ENCODE results near the gene SAMD10.
A peak's percentile ranks its signal among the peaks of the same experiment; 100 is the strongest.

The SAMD10 gene

DNA sequence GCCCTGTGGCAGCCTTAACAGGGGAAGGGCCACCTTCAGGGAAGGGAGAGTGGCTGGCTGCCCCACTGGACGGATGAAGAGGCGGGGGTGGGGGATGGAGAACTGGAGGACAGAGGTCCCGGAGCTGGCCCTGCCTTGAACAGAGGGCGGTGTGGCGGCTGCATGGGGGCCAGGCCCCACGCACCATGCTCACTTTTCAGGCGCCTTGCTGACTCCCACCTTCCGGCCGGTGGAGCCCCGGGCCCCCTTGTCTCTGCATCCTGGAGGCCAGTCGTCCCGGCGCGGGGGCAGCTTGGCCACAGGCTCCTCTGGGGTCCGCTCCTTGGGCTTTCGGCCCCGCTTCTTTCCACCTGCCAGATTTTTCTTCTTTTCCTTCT, 19.8 kb downstream of the SAMD10 start:
- peaks cover 66% of the 10 kb centered on the region for H3K36me3 Mint-ChIP-seq (ENCODE audit: low read depth)
- intact Hi-C loops (cut with micrococcal nuclease): loop anchor here (5.0 kb wide), 1 partner anchor 422 kb away; the partner anchor contains the start of gene PTK6
- H3K9me3 Mint-ChIP-seq: no peaks in the 10 kb centered on the region
- peaks cover 20% of the 10 kb centered on the region for H3K4me1 Mint-ChIP-seq (ENCODE audit: low read depth)
- H3K27me3 Mint-ChIP-seq: peaks cover 2% of the 10 kb centered on the region
- no peak overlapping the region for H3K27ac Mint-ChIP-seq
- H3K4me3 Mint-ChIP-seq: no peak overlapping the region

GRCh38 chr20:63958964-63959698, 20.3 kb downstream of the SAMD10 start:
- no peaks in the 10 kb centered on the region for H3K9me3 Mint-ChIP-seq
- peaks cover 26% of the 10 kb centered on the region for H3K4me1 Mint-ChIP-seq (ENCODE audit: low read depth)
- H3K36me3 Mint-ChIP-seq (ENCODE audit: low read depth): peaks cover 66% of the 10 kb centered on the region
- intact Hi-C loops (cut with micrococcal nuclease): loop anchor here (5.0 kb wide), 1 partner anchor 422 kb away; the partner anchor contains the start of gene PTK6
- H3K27ac Mint-ChIP-seq: no peak overlapping the region
- H3K27me3 Mint-ChIP-seq: peaks cover 2% of the 10 kb centered on the region
- H3K4me3 Mint-ChIP-seq: no peak overlapping the region

DNA sequence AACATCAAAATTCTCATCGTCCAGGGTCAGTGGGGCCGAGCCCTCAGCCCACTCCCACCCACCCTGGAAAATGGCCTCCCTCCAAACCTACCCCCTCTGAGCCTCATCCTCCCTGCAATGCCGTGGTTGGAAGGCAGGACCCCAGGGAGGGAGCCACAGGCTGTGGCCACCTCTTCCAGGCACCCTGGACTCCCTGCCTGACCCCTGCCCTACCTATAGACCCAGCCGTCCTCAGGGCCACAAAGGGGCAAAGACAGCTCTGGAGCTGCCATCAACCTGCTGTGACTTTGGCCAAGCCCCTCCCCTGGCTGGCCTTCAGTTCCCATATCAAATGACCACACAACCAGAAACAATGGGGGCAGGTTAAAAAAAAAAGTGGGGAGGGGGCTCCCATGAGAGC, 21.0 kb downstream of the SAMD10 start:
- Mint-ChIP-seq H3K4me1 (ENCODE audit: low read depth) (peaks cover 32% of the 10 kb centered on the region), H3K36me3 (ENCODE audit: low read depth) (peaks cover 66% of the 10 kb centered on the region), H3K4me3 (no peak overlapping the region), H3K27me3 (peaks cover 2% of the 10 kb centered on the region), H3K27ac (no peak overlapping the region), H3K9me3 (no peaks in the 10 kb centered on the region)
- intact Hi-C loops (cut with micrococcal nuclease): loop anchor here (5.0 kb wide), 1 partner anchor 421 kb away; the partner anchor contains the start of gene PTK6

GRCh38 chr20:63957690-63958441, 21.6 kb downstream of the SAMD10 start:
- Mint-ChIP-seq H3K4me3 (no peak overlapping the region), H3K27me3 (peaks cover 2% of the 10 kb centered on the region)
- intact Hi-C loops (cut with micrococcal nuclease): loop anchor here (5.0 kb wide), 1 partner anchor 421 kb away; the partner anchor contains the start of gene PTK6

DNA sequence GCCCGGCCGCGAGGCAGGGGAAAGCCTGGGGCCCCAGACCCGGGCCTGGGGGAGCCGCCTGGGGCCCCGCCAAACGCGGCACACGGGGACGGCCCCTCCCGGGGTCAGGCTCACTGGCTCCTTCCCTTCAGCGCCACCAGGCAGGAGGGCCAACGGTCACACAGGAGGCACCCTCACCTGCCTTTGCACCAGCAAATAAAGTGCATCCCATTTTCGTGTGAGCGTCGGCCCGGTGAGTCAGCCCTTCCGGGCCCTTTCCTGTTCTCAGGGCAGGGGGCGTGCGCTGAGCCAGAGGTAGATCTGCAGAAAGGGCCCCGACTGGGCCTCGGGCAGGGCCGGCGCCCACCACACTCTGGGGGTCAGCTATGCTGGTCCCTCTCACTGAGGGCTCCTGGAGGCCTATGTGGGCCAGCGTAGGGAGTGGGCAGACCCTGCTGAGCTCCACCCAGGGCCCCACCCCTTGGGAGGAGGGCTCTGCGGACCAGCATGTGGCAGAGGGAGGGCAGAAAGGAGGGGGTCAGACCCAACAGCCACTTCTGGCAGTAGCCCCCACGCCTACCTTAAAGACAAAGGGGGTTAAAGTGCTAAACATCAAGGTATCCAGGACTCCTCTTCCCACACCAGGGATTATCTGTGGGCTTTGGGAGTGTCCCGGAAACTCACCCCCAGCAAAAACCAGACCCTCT, 22.3 kb downstream of the SAMD10 start:
- H3K27me3 Mint-ChIP-seq: peaks cover 2% of the 10 kb centered on the region
- H3K36me3 Mint-ChIP-seq (ENCODE audit: low read depth): peaks cover 66% of the 10 kb centered on the region
- intact Hi-C loops (cut with micrococcal nuclease): loop anchor here (5.0 kb wide), 1 partner anchor 420 kb away; the partner anchor contains the start of gene PTK6
- H3K4me3 Mint-ChIP-seq: peak overlapping the region; percentile 59
- H3K9me3 Mint-ChIP-seq: no peaks in the 10 kb centered on the region
- peaks cover 43% of the 10 kb centered on the region for H3K4me1 Mint-ChIP-seq (ENCODE audit: low read depth)
- peak overlapping the region; percentile 84 for H3K27ac Mint-ChIP-seq

More at GRCh38 chr20:63957690-63958441, 21.6 kb downstream of the SAMD10 start:
- no peak overlapping the region for H3K27ac Mint-ChIP-seq
- H3K9me3 Mint-ChIP-seq: no peaks in the 10 kb centered on the region
- peaks cover 38% of the 10 kb centered on the region for H3K4me1 Mint-ChIP-seq (ENCODE audit: low read depth)
- peaks cover 66% of the 10 kb centered on the region for H3K36me3 Mint-ChIP-seq (ENCODE audit: low read depth)

- peak overlapping the region; percentile 84 for H3K27ac Mint-ChIP-seq
- H3K9me3 Mint-ChIP-seq: no peaks in the 10 kb centered on the region
- intact Hi-C loops (cut with micrococcal nuclease): loop anchor here (5.0 kb wide), 1 partner anchor 419 kb away; the partner anchor contains the start of gene PTK6
- H3K4me1 Mint-ChIP-seq (ENCODE audit: low read depth): peaks cover 48% of the 10 kb centered on the region
- H3K4me3 Mint-ChIP-seq: peak overlapping the region; percentile 75
- peaks cover 2% of the 10 kb centered on the region for H3K27me3 Mint-ChIP-seq
- peaks cover 65% of the 10 kb centered on the region for H3K36me3 Mint-ChIP-seq (ENCODE audit: low read depth)
These were observed 22.8 kb downstream of the SAMD10 start for GRCh38 chr20:63956664-63957003.

GRCh38 chr20:63955827-63956663, 23.4 kb downstream of the SAMD10 start, which contains the start of gene UCKL1:
TSS of gene UCKL1 (minus strand) at chr20:63956416. CDS start at chr20:63956372, 44 bp downstream.
- Mint-ChIP-seq H3K27me3 (peaks cover 2% of the 10 kb centered on the region), H3K4me3 (peak within 1 kb of the TSS; percentile 84), H3K4me1 (ENCODE audit: low read depth) (peaks cover 54% of the 10 kb centered on the region), H3K27ac (peak within 1 kb of the TSS; percentile 84), H3K36me3 (ENCODE audit: low read depth) (peaks cover 59% of the 10 kb centered on the region), H3K9me3 (no peaks in the 10 kb centered on the region)
- intact Hi-C loops (cut with micrococcal nuclease): loop anchor here (1.0 to 5.0 kb wide), 2 partner anchors 14 to 419 kb away; partner anchors contain the start of gene PTK6

- Mint-ChIP-seq H3K4me1 (ENCODE audit: low read depth) (peaks cover 61% of the 10 kb centered on the region), H3K36me3 (ENCODE audit: low read depth) (peaks cover 63% of the 10 kb centered on the region), H3K27ac (peak overlapping the region; percentile 84), H3K4me3 (peak overlapping the region; percentile 84), H3K9me3 (no peaks in the 10 kb centered on the region), H3K27me3 (peaks cover 2% of the 10 kb centered on the region)
- intact Hi-C loops (cut with micrococcal nuclease): loop anchor here (1.0 to 5.0 kb wide), 2 partner anchors 13 to 418 kb away; partner anchors contain the start of gene PTK6
These were observed 24.1 kb downstream of the SAMD10 start for GRCh38 chr20:63955281-63955826.

DNA sequence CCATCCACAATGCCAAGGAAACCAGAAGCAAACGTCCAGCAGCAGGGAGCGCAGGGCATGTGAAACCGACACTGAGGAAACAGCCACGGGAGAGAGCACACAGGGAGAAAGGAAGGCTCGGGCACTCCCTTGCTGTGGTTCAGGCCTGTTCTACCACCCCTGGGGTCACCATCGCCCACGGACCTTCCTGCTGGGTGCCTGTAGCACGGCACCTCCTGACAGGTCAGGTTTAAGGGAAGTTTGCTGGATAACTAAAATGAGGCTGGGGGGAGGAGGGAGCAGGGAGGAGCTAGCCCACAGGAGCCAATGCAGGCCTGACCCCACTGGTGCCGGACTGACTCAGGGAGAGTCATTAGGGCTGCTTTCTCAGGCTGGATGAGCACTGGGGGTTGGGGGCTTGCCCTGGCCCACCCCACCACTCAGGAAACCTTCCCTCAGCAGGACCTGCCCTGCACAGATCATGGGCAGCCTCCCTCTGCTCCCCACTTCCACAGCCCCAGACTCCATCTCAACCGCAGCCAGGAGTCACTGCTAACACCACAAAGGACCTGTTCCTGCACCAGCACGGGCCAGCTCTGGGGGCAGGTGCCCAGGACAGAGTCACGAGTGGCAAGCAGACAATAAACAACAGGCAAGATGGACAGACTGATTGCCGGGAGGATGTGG, 25.5 kb downstream of the SAMD10 start:
- peaks cover 73% of the 10 kb centered on the region for H3K4me1 Mint-ChIP-seq (ENCODE audit: low read depth)
- H3K27ac Mint-ChIP-seq: peak overlapping the region; percentile 41
- peak overlapping the region; percentile 57 for H3K4me3 Mint-ChIP-seq

GRCh38 chr20:63952769-63953168, 26.7 kb downstream of the SAMD10 start:
- no peak overlapping the region for H3K27ac Mint-ChIP-seq
- H3K4me1 Mint-ChIP-seq (ENCODE audit: low read depth): peaks cover 79% of the 10 kb centered on the region
- intact Hi-C loops (cut with micrococcal nuclease): no loop called here
- peaks cover under 1% of the 10 kb centered on the region for H3K27me3 Mint-ChIP-seq
- peaks cover 64% of the 10 kb centered on the region for H3K36me3 Mint-ChIP-seq (ENCODE audit: low read depth)
- no peaks in the 10 kb centered on the region for H3K9me3 Mint-ChIP-seq
- no peak overlapping the region for H3K4me3 Mint-ChIP-seq

More for the DNA sequence above, 25.5 kb downstream of the SAMD10 start:
- no peaks in the 10 kb centered on the region for H3K9me3 Mint-ChIP-seq
- intact Hi-C loops (cut with micrococcal nuclease): no loop called here
- peaks cover 2% of the 10 kb centered on the region for H3K27me3 Mint-ChIP-seq
- H3K36me3 Mint-ChIP-seq (ENCODE audit: low read depth): peaks cover 59% of the 10 kb centered on the region

- Mint-ChIP-seq H3K27ac (no peak overlapping the region), H3K36me3 (ENCODE audit: low read depth) (peaks cover 70% of the 10 kb centered on the region), H3K4me1 (ENCODE audit: low read depth) (peaks cover 79% of the 10 kb centered on the region), H3K27me3 (no peaks in the 10 kb centered on the region), H3K4me3 (no peak overlapping the region), H3K9me3 (no peaks in the 10 kb centered on the region)
- intact Hi-C loops (cut with micrococcal nuclease): no loop called here
These were observed 27.3 kb downstream of the SAMD10 start for GRCh38 chr20:63952210-63952535.

GRCh38 chr20:63951398-63952209, 27.8 kb downstream of the SAMD10 start:
- no peaks in the 10 kb centered on the region for H3K27me3 Mint-ChIP-seq
- peaks cover 81% of the 10 kb centered on the region for H3K4me1 Mint-ChIP-seq (ENCODE audit: low read depth)
- H3K4me3 Mint-ChIP-seq: no peak overlapping the region
- H3K9me3 Mint-ChIP-seq: no peaks in the 10 kb centered on the region
- peaks cover 75% of the 10 kb centered on the region for H3K36me3 Mint-ChIP-seq (ENCODE audit: low read depth)
- no peak overlapping the region for H3K27ac Mint-ChIP-seq
- intact Hi-C loops (cut with micrococcal nuclease): no loop called here

Measured in dendritic cell treated with granulocyte-macrophage colony-stimulating factor and Interleukin-4, amounts not matched to agents 40 ng/mL and 50 ng/mL, for 4 days (primary cell).